Activated naive CD4-positive, alpha-beta T cell (primary cell): ENCODE data around the gene TAL2.

Experiments
- DNase-seq, 4 experiments: peaks; one replicate each; lab custom pipeline; 2025; lab: John Stamatoyannopoulos, UW

TAL2 gene

GRCh38 chr9:105662184-105663104, at the start of gene TAL2:
Gene TAL2, plus strand, starts transcription at chr9:105662457. Its CDS starts 40 bp downstream, at chr9:105662497.
- no peak for DNase-seq

GRCh38 chr9:105621001-105621400, 41.3 kb upstream of the TAL2 start:
- DNase-seq: no peak

- no peak for DNase-seq
Measured at GRCh38 chr9:105625088-105625487, 37.2 kb upstream of the TAL2 start.

GRCh38 chr9:105632807-105633206, 29.4 kb upstream of the TAL2 start:
- DNase-seq: no peak

- DNase-seq: no peak
Measured at GRCh38 chr9:105633411-105633810, 28.8 kb upstream of the TAL2 start.

GRCh38 chr9:105636331-105636730, 25.9 kb upstream of the TAL2 start:
- no peak for DNase-seq

- no peak for DNase-seq
Measured at GRCh38 chr9:105637787-105638395, 24.4 kb upstream of the TAL2 start.

GRCh38 chr9:105639936-105640335, 22.3 kb upstream of the TAL2 start:
- DNase-seq: no peak

GRCh38 chr9:105643795-105644194, 18.5 kb upstream of the TAL2 start:
- no peak for DNase-seq

- no peak for DNase-seq
Measured at GRCh38 chr9:105646879-105647594, 15.2 kb upstream of the TAL2 start.

- DNase-seq: no peak
Measured at GRCh38 chr9:105647595-105648349, 14.5 kb upstream of the TAL2 start.

- DNase-seq: no peak
Measured at GRCh38 chr9:105651806-105652205, 10.5 kb upstream of the TAL2 start.

- DNase-seq: peak in 1 of 4 experiments; percentile 8
Measured at GRCh38 chr9:105656131-105656921, 5.9 kb upstream of the TAL2 start.

- DNase-seq: no peak
Measured at GRCh38 chr9:105658351-105658750, 3.9 kb upstream of the TAL2 start.

GRCh38 chr9:105661011-105661410, 1.2 kb upstream of the TAL2 start:
- DNase-seq: no peak

- no peak for DNase-seq
Measured at GRCh38 chr9:105663914-105664313, 1.7 kb downstream of the TAL2 start.

GRCh38 chr9:105667867-105668266, 5.6 kb downstream of the TAL2 start:
- DNase-seq: no peak

- no peak for DNase-seq
Measured at GRCh38 chr9:105670315-105670714, 8.1 kb downstream of the TAL2 start.

GRCh38 chr9:105670775-105671174, 8.5 kb downstream of the TAL2 start:
- DNase-seq: no peak

- no peak for DNase-seq
Measured at GRCh38 chr9:105672711-105673234, 10.5 kb downstream of the TAL2 start.

GRCh38 chr9:105673850-105674387, 11.7 kb downstream of the TAL2 start:
- DNase-seq: no peak
